Mesenchymal stem cell (in vitro differentiated cells and primary cell): ENCODE results near the gene GALNT2.

ENCODE experiments used
- DNase-seq: peaks from one replicate; pipeline ENCODE4 v3.0.0-alpha.2; 2013
- H2AFZ ChIP-seq: one replicate; pipeline ENCODE4 v1.6.1; 2013; ENCODE audit warnings: low read depth, mild to moderate bottlenecking, control low read depth, inconsistent platforms, low read length, moderate library complexity
- H2AK5ac ChIP-seq: 2 replicates; pipeline ENCODE4 v1.6.1; 2013; ENCODE audit warnings: low read length, moderate library complexity, mild to moderate bottlenecking, inconsistent platforms; ENCODE audit not compliant: severe bottlenecking
- H2BK120ac ChIP-seq: one replicate; pipeline ENCODE4 v1.6.1; 2013; ENCODE audit warnings: low read depth, mild to moderate bottlenecking, inconsistent platforms, low read length, moderate library complexity
- H2BK12ac ChIP-seq, 2 experiments: one replicate each; pipeline ENCODE4 v1.6.1; 2013; ENCODE audit warnings: inconsistent platforms in 2 of 2, low read length in 2 of 2, mild to moderate bottlenecking in 2 of 2, moderate library complexity in 2 of 2, control low read depth in 1 of 2
- H2BK15ac ChIP-seq: one replicate; pipeline ENCODE4 v1.6.1; 2013; ENCODE audit warnings: mild to moderate bottlenecking, low read depth, inconsistent platforms; ENCODE audit not compliant: poor library complexity, severe bottlenecking
- H2BK5ac ChIP-seq: 2 replicates; pipeline ENCODE4 v1.6.1; 2013; ENCODE audit warnings: low read depth, mild to moderate bottlenecking, low read length, control low read depth, inconsistent platforms; ENCODE audit not compliant: poor library complexity, severe bottlenecking
- H3K14ac ChIP-seq, 2 experiments: one replicate each; pipeline ENCODE4 v1.6.1; 2013; ENCODE audit warnings: inconsistent platforms in 2 of 2, low read length in 2 of 2, control low read depth in 1 of 2, mild to moderate bottlenecking in 1 of 2, moderate library complexity in 1 of 2
- H3K18ac ChIP-seq, 2 experiments: one replicate each; pipeline ENCODE4 v1.6.1; 2013; ENCODE audit warnings: inconsistent platforms in 2 of 2, low read length in 2 of 2, control low read depth in 1 of 2, low read depth in 1 of 2, mild to moderate bottlenecking in 1 of 2
- H3K23ac ChIP-seq, 2 experiments: one replicate each; pipeline ENCODE4 v1.6.1; 2013; ENCODE audit warnings: inconsistent platforms in 2 of 2, low read length in 2 of 2, mild to moderate bottlenecking in 2 of 2, moderate library complexity in 2 of 2, control low read depth in 1 of 2
- H3K27ac ChIP-seq: 2 replicates; pipeline ENCODE4 v1.5.1; 2013; ENCODE audit warnings: mild to moderate bottlenecking, moderate library complexity, low read length, control low read depth, inconsistent platforms; ENCODE audit not compliant: poor library complexity, severe bottlenecking
- H3K27me3 ChIP-seq, 2 experiments: 2 replicates each; pipeline versions ENCODE4 v1.6.1 to v1.7.0; 2013; ENCODE audit warnings: low read length in 2 of 2, mild to moderate bottlenecking in 2 of 2, moderate library complexity in 2 of 2, control low read depth in 1 of 2, inconsistent platforms in 1 of 2; ENCODE audit not compliant: control insufficient read depth in 1 of 2, insufficient read depth in 1 of 2
- H3K36me3 ChIP-seq, 2 experiments: 2 replicates each; pipeline versions ENCODE4 v1.6.1 to v1.7.0; 2013; ENCODE audit warnings: low read length in 2 of 2, control low read depth in 1 of 2, inconsistent platforms in 1 of 2, low read depth in 1 of 2, mild to moderate bottlenecking in 1 of 2; ENCODE audit not compliant: insufficient read depth in 2 of 2, control insufficient read depth in 1 of 2
- H3K4ac ChIP-seq, 2 experiments: one replicate each; pipeline ENCODE4 v1.6.1; 2013; ENCODE audit warnings: inconsistent platforms in 2 of 2, low read length in 2 of 2, mild to moderate bottlenecking in 2 of 2, moderate library complexity in 2 of 2, control low read depth in 1 of 2, low read depth in 1 of 2
- H3K4me1 ChIP-seq: 2 replicates; pipeline ENCODE4 v1.6.1; 2013; ENCODE audit warnings: low read depth, low read length, control low read depth; ENCODE audit not compliant: control insufficient read depth, insufficient read depth
- H3K4me2 ChIP-seq: 2 replicates; pipeline ENCODE4 v1.6.1; 2013; ENCODE audit warnings: low read length, mild to moderate bottlenecking, inconsistent platforms; ENCODE audit not compliant: poor library complexity, severe bottlenecking
- H3K4me3 ChIP-seq, 2 experiments: 2 replicates each; pipeline versions ENCODE4 v1.5.1 to v1.7.0; 2013; ENCODE audit warnings: low read length in 2 of 2, mild to moderate bottlenecking in 2 of 2, control low read depth in 1 of 2, low read depth in 1 of 2; ENCODE audit not compliant: insufficient read depth in 1 of 2
- H3K79me1 ChIP-seq: replicated peaks from 2 replicates; pipeline ENCODE4 v1.6.1; 2013; ENCODE audit warnings: mild to moderate bottlenecking, control low read depth, low read length, inconsistent platforms; ENCODE audit not compliant: poor library complexity, severe bottlenecking
- H3K9ac ChIP-seq: 2 replicates; pipeline ENCODE4 v1.7.0; 2013; ENCODE audit warnings: mild to moderate bottlenecking, low read length, moderate library complexity
- H3K9me3 ChIP-seq: 2 replicates; pipeline ENCODE4 v1.7.0; 2013; ENCODE audit warnings: mild to moderate bottlenecking, low read length; ENCODE audit not compliant: control insufficient read depth
- H4K8ac ChIP-seq: one replicate; pipeline ENCODE4 v1.6.1; 2013; ENCODE audit warnings: inconsistent platforms, mild to moderate bottlenecking, low read length, moderate library complexity
- H4K91ac ChIP-seq: one replicate; pipeline ENCODE4 v1.6.1; 2013; ENCODE audit warnings: mild to moderate bottlenecking, low read length, inconsistent platforms
- WGBS: methylation state at CpG from one replicate; pipeline ENCODE4 v1.1.7; 2013; ENCODE audit warnings: mixed read lengths; 5-methylcytosine and 5-hydroxymethylcytosine counted together

GALNT2 gene

DNA sequence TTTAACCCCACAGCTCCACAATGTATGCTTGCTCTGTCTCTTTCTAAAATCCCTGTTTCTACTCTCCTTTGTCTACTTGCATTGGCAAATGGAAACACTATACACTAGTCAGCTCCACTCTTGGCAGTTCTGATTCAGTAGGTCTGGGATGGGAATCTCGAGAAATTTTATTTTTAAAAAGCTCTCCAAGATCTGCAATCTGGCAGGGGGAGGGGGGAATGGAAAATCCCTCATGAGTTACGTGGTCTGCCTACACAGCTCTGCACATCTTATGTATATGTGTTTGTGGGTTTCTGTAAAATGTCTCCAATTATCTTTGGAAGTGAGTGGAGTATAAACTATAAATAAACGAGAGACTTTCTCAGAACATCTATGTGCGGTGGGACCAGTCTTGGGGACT is 9.9 kb upstream of the GALNT2 start:
- no peaks in the 10 kb centered on the region for H3K4me1 ChIP-seq
- no peak overlapping the region for H2AFZ ChIP-seq
- WGBS, result 82% methylated on average over 4 of the region's 4 CpGs
- no peak overlapping the region for H3K18ac ChIP-seq
- no peak overlapping the region for H2BK12ac ChIP-seq
- H2BK120ac ChIP-seq, result no peak overlapping the region
- H4K8ac ChIP-seq, result no peak overlapping the region
- H2AK5ac ChIP-seq, result no peak overlapping the region
- H3K9ac ChIP-seq, result no peak overlapping the region
- H3K27me3 ChIP-seq, result peaks cover 5 to 9% of the 10 kb centered on the region in 2 experiments
- no peak overlapping the region for H2BK15ac ChIP-seq
- H3K36me3 ChIP-seq, result no peaks in the 10 kb centered on the region
- H3K79me1 ChIP-seq, result no peaks in the 10 kb centered on the region
- no peak overlapping the region for H3K4me2 ChIP-seq
- no peak overlapping the region for H3K14ac ChIP-seq
- no peak overlapping the region for H2BK5ac ChIP-seq
- H3K4ac ChIP-seq, result no peak overlapping the region
- peaks cover 5% of the 10 kb centered on the region for H3K9me3 ChIP-seq
- no peak overlapping the region for H3K23ac ChIP-seq
- H3K27ac ChIP-seq, result no peak overlapping the region
- no peak for DNase-seq
- H4K91ac ChIP-seq, result no peak overlapping the region
- no peak overlapping the region for H3K4me3 ChIP-seq

DNA sequence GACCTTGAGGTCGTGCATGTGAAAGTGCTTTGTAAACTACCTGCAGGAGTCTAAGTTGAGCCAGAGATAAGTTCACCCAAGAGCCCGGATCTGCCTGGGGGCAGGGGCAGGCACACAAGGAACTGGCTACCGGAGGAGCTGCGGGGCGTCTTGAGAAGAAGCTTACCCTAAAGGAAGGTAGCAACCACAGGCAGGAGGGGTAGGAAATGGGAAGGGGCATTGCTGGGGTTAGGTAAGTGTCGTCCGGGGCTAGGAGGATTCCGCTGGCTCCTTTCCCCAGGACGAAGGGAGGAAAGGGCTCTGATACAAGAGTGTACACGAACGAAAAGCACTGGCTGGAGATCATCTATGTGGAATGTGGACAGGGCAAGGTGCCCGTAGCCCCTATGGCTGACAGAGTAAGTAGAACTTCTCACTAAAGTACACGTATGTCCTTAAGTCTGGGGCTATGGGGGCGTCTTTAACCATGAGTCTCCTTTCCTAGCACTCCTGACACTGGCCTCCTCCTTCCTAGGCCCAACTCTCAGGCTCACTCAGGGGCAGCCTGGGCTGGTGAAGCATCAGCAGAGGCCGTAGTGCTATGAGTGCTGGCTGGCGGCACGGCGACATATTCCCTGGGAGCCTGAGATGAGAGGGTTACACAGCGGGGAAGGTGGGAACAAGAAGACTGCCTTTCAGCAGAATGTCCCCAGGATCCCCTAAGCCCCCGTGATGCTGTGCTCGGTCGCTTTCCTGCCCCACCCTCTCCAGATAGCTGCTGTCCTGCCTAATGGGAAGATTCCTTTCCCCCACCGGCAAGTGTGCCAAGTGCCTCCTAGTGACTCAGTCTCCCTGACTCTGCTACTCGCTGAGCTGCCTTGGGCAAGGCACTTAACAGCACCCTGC is 9.1 kb upstream of the GALNT2 start:
- no peak overlapping the region for H3K27ac ChIP-seq
- H2BK5ac ChIP-seq, result no peak overlapping the region
- no peak overlapping the region for H2AFZ ChIP-seq
- no peak overlapping the region for H4K91ac ChIP-seq
- DNase-seq, result no peak
- no peak overlapping the region for H4K8ac ChIP-seq
- H3K4me3 ChIP-seq, result no peak overlapping the region
- H2AK5ac ChIP-seq, result no peak overlapping the region
- H3K4me2 ChIP-seq, result no peak overlapping the region
- no peaks in the 10 kb centered on the region for H3K79me1 ChIP-seq
- no peak overlapping the region for H2BK12ac ChIP-seq
- H3K9me3 ChIP-seq, result peaks cover 5% of the 10 kb centered on the region
- H3K18ac ChIP-seq, result no peak overlapping the region
- H3K4me1 ChIP-seq, result no peaks in the 10 kb centered on the region
- no peak overlapping the region for H3K14ac ChIP-seq
- H3K4ac ChIP-seq, result no peak overlapping the region
- H2BK15ac ChIP-seq, result no peak overlapping the region
- H3K36me3 ChIP-seq, result no peaks in the 10 kb centered on the region
- H3K23ac ChIP-seq, result no peak overlapping the region
- H3K27me3 ChIP-seq, result peaks cover 0 to 3% of the 10 kb centered on the region in 2 experiments
- no peak overlapping the region for H2BK120ac ChIP-seq
- no peak overlapping the region for H3K9ac ChIP-seq
- 86% methylated on average over 24 of the region's 24 CpGs for WGBS

DNA sequence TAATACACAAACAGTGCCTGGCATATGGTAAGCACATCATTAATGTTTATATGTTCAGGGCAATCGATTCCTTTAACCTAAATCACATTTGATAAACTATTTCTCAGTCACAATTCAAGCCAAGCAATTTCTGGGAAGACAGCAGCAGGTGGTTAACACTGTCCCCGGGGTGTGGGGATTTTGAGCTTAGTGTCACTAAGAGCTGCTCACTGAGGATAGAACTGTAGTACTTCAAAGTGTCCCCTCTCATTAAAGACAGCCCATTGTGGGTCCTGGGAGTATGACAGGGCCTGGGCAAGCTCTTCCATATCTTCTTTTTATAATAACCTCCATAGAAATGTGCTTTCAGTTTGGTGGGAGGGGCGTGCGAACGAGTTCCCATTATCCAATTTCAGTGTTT is 8.4 kb upstream of the GALNT2 start:
- Histone ChIP-seq H4K91ac (no peak overlapping the region), H2AFZ (no peak overlapping the region), H3K27ac (no peak overlapping the region), H3K36me3 (no peaks in the 10 kb centered on the region), H3K9me3 (peaks cover 5% of the 10 kb centered on the region), H2BK120ac (no peak overlapping the region), H3K4me1 (no peaks in the 10 kb centered on the region), H2BK12ac (no peak overlapping the region), H3K4ac (no peak overlapping the region), H3K23ac (no peak overlapping the region), H3K4me3 (no peak overlapping the region), H3K14ac (no peak overlapping the region), H2BK5ac (no peak overlapping the region), H4K8ac (no peak overlapping the region), H2BK15ac (no peak overlapping the region), H3K9ac (no peak overlapping the region), H3K27me3 (peaks cover 0 to 3% of the 10 kb centered on the region in 2 experiments), H3K18ac (no peak overlapping the region), H2AK5ac (no peak overlapping the region), H3K4me2 (no peak overlapping the region), H3K79me1 (no peaks in the 10 kb centered on the region)
- no peak for DNase-seq
- 78% methylated on average over 1 of the region's 5 CpGs for WGBS

DNA sequence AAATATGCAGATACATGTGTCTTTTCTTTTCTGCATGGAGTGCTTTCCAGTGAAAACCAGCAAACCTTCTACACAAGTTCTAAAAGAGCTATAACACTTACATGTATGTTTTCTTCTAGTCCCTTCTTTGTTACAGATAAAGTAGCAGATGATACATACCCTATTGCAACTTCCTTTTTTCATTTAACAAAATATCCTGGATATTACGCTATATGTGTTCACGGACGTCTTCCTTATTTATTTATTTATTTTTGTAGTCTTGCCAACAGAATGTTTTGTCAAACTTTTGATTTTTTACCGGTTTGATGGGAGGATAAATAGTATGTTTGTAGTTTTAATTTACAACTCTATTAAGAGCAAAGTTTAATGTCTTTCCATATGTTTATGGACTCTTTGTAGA is 5.2 kb upstream of the GALNT2 start:
- no peak overlapping the region for H3K14ac ChIP-seq
- H2BK5ac ChIP-seq, result no peak overlapping the region
- H3K27me3 ChIP-seq, result no peaks in the 10 kb centered on the region
- WGBS, result no CpG with 5 or more reads among the region's 4 CpGs
- no peak overlapping the region for H3K27ac ChIP-seq
- H4K91ac ChIP-seq, result no peak overlapping the region
- H3K79me1 ChIP-seq, result no peaks in the 10 kb centered on the region
- H2AFZ ChIP-seq, result no peak overlapping the region
- no peak overlapping the region for H3K4me2 ChIP-seq
- no peaks in the 10 kb centered on the region for H3K36me3 ChIP-seq
- no peak overlapping the region for H4K8ac ChIP-seq
- no peak overlapping the region for H3K18ac ChIP-seq
- H3K4ac ChIP-seq, result no peak overlapping the region
- no peak overlapping the region for H3K4me3 ChIP-seq
- no peak overlapping the region for H3K9ac ChIP-seq
- no peaks in the 10 kb centered on the region for H3K4me1 ChIP-seq
- peaks cover 5% of the 10 kb centered on the region for H3K9me3 ChIP-seq
- no peak overlapping the region for H3K23ac ChIP-seq
- H2AK5ac ChIP-seq, result no peak overlapping the region
- no peak for DNase-seq
- no peak overlapping the region for H2BK120ac ChIP-seq
- H2BK15ac ChIP-seq, result no peak overlapping the region
- H2BK12ac ChIP-seq, result no peak overlapping the region
